GM19025 (cell line): ENCODE data around the gene KCNJ14.
A peak's percentile ranks its signal among the peaks of the same experiment; 100 is the strongest.

ENCODE experiments used
- ATAC-seq: cut with Tn5 transposase; IDR thresholded peaks from one replicate; pipeline ENCODE4 v1.9.1; 2021; ENCODE audit warnings: mild to moderate bottlenecking, low read depth, moderate library complexity; ENCODE audit not compliant: unreplicated experiment

The KCNJ14 gene

GRCh38 chr19:48444936-48445200, 10.5 kb upstream of the KCNJ14 start:
- no peak for ATAC-seq

- ATAC-seq: peak; percentile 12
Measured at GRCh38 chr19:48445256-48445605, 10.1 kb upstream of the KCNJ14 start.

GRCh38 chr19:48445606-48446481, 9.5 kb upstream of the KCNJ14 start, which contains the start of gene GRWD1:
TSS of gene GRWD1 (plus strand) at chr19:48445983. CDS start at chr19:48446006, 23 bp downstream.
- ATAC-seq: peak; percentile 75

GRCh38 chr19:48446579-48446978, 8.8 kb upstream of the KCNJ14 start:
- no peak for ATAC-seq

GRCh38 chr19:48448563-48448962, 6.8 kb upstream of the KCNJ14 start:
- no peak for ATAC-seq

GRCh38 chr19:48450441-48450840, 4.9 kb upstream of the KCNJ14 start:
- no peak for ATAC-seq

- no peak for ATAC-seq
Measured at GRCh38 chr19:48450863-48451262, 4.5 kb upstream of the KCNJ14 start.

GRCh38 chr19:48451624-48452023, 3.8 kb upstream of the KCNJ14 start:
- no peak for ATAC-seq

- ATAC-seq: no peak
Measured at GRCh38 chr19:48452289-48453190, 2.8 kb upstream of the KCNJ14 start.

GRCh38 chr19:48454150-48454730, 1.1 kb upstream of the KCNJ14 start:
- no peak for ATAC-seq

GRCh38 chr19:48455908-48456562, 661 bp downstream of the KCNJ14 start:
- no peak for ATAC-seq

GRCh38 chr19:48456864-48457263, 1.5 kb downstream of the KCNJ14 start:
- ATAC-seq: no peak

GRCh38 chr19:48458016-48458415, 2.6 kb downstream of the KCNJ14 start:
- no peak for ATAC-seq

GRCh38 chr19:48461651-48461981, 6.2 kb downstream of the KCNJ14 start:
- no peak for ATAC-seq

- no peak for ATAC-seq
Measured at GRCh38 chr19:48461982-48462655, 6.7 kb downstream of the KCNJ14 start.

GRCh38 chr19:48465215-48465614, 9.8 kb downstream of the KCNJ14 start:
- no peak for ATAC-seq

GRCh38 chr19:48466561-48467325, 11.4 kb downstream of the KCNJ14 start:
- ATAC-seq: no peak

GRCh38 chr19:48468772-48469288, 13.5 kb downstream of the KCNJ14 start:
- peak; percentile 94 for ATAC-seq

- ATAC-seq: peak; percentile 19
Measured at GRCh38 chr19:48469289-48469881, 14.0 kb downstream of the KCNJ14 start, which contains the start of gene CYTH2. TSS of gene CYTH2 (plus strand) at chr19:48469369. CDS start at chr19:48469508, 139 bp downstream.
